Measurements from ENCODE around the gene TM4SF4. TPM values are rescaled to one million over a fixed set of nuclear protein-coding genes. Genes with fewer than 3 reads are reported as not detected.
"Not testable (repeated sequence)": the region's sequence is repeated elsewhere in the genome, so short reads cannot be mapped to it uniquely, and the experiment has no call there.

TM4SF4 gene, protein sequence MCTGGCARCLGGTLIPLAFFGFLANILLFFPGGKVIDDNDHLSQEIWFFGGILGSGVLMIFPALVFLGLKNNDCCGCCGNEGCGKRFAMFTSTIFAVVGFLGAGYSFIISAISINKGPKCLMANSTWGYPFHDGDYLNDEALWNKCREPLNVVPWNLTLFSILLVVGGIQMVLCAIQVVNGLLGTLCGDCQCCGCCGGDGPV
- total RNA-seq = not detected
- long read RNA-seq = 0 reads

DNA sequence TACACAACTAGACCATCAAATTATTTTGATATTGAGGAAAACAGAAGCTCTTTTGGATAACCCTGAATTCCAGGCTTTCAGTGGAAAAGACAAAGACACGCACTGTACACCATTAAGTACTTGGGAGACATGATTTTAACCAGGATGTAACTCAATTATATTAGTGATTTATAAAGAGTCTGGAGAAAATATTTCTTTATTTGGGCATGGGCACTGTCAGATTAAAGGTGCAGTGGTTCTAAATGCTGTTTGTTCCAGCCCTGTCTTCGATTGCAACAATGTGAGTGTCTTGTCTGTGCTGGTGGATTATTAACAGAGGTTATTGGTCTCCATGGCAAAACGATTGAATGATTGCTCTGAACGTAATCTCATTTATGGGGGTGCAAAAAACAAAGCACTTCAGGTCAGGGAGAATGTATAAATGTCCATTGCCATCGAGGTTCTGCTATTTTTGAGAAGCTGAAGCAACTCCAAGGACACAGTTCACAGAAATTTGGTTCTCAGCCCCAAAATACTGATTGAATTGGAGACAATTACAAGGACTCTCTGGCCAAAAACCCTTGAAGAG is at the start of gene TM4SF4:
TSS of gene TM4SF4 (plus strand) at position 448 of the 568 bp plus-strand sequence. CDS start 181 bp downstream, outside the sequence.
- intact Hi-C loops (cut with DNase I) = loop anchor here (10.0 kb wide), 1 partner anchor 350 kb away; the partner anchor contains the start of gene HPS3
- DNase-seq (ENCODE audit: low spot score) = no peak

DNA sequence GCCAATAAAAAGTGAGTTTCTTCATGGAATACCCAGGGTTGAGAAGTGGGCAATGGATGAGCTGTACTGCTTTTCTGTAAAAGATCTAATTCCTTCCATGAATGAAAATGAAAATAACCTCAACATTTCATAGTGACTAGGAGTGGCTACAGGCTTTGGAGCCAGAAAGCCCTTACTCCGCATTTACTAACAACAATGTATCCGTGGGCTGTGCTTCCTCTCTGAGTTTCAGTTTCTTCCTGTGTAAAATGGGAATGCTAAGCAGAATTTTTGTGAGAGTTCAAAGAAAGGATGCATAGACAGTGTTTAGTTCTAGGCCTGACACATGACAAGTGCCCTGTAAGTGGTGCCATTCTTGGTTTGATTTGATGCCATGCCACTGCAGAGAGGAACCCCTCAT is 49.6 kb upstream of the TM4SF4 start:
- DNase-seq (ENCODE audit: low spot score) = no peak

DNA sequence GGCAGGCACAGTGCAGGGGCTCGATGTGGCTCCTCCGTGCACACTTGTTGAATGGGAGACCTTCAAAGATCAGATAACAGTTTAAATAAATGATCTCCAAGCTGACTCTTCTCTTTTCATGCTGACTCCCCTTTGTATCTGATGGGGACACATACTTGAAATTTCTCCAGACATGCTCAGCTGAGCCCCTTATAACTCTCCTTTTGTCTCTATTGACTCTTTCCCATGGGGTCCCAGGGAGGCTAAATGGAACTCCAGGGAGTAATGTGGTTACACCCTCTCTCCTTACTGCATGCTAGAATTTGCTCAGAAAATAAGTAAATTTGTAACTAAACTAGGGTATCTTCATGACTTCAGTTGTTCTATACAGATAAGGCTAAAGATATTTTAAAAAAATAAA is 48.2 kb upstream of the TM4SF4 start:
- intact Hi-C loops (cut with DNase I) = no loop called here
- no peak for DNase-seq (ENCODE audit: low spot score)

More for the DNA sequence above, 49.6 kb upstream of the TM4SF4 start:
- intact Hi-C loops (cut with DNase I) = no loop called here

DNA sequence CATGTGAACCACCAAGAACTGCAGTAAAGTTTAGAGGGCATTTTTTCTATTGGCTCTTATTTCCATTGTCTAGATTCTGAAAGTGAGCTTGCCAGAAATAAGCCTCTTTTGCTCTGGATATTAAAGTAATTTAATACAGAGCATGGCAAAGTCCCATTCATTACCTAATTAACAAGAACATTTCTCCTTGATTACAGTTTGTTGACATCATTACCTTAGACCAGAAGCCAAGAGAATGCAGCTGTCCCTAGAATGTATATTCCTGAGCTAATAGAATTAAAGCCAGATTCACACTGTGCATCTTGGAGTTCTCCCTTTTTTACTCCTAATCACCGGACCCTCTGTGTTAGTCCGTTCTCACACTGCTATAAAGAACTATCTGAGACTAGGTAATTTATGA is 46.4 kb upstream of the TM4SF4 start:
- DNase-seq (ENCODE audit: low spot score) = no peak
- intact Hi-C loops (cut with DNase I) = no loop called here

DNA sequence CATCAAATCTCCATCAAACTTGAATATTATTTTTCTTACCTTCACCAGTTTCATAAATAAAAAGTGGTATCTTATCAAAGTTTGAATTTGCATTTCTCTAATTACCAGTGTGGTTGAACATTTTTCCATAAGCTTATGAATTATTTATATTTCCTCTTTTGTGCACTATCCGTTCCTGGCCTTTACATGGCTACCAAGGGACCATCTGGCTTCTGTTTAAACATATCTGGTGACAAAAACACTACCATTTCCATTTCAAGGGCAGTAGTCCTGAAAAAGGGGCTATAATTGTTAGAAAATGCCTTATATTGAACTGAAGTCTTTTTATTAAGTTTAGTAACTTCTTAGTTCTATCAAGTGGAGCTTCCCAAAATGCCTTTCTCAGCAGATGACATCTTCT is 44.3 kb upstream of the TM4SF4 start:
- intact Hi-C loops (cut with DNase I) = no loop called here
- DNase-seq (ENCODE audit: low spot score) = no peak

DNA sequence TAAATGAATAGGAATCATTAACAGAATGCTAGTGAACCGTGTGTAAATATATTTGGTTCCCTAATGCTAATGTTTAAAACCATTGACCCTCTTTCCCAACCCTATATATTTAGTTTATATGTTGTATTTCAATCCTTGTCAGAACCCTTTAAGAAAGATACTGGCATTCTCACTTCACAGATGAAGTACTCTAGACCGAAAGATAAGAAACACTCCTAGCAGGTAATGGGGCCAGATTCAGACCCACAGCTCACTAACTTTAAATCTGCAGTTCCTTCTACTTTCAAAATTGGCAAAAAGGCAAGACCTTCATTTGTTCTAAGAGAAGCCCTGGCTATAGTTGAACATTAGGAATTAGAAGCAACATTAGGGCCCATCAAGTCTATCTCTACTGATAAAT is 42.3 kb upstream of the TM4SF4 start:
- intact Hi-C loops (cut with DNase I) = no loop called here
- DNase-seq (ENCODE audit: low spot score) = no peak

DNA sequence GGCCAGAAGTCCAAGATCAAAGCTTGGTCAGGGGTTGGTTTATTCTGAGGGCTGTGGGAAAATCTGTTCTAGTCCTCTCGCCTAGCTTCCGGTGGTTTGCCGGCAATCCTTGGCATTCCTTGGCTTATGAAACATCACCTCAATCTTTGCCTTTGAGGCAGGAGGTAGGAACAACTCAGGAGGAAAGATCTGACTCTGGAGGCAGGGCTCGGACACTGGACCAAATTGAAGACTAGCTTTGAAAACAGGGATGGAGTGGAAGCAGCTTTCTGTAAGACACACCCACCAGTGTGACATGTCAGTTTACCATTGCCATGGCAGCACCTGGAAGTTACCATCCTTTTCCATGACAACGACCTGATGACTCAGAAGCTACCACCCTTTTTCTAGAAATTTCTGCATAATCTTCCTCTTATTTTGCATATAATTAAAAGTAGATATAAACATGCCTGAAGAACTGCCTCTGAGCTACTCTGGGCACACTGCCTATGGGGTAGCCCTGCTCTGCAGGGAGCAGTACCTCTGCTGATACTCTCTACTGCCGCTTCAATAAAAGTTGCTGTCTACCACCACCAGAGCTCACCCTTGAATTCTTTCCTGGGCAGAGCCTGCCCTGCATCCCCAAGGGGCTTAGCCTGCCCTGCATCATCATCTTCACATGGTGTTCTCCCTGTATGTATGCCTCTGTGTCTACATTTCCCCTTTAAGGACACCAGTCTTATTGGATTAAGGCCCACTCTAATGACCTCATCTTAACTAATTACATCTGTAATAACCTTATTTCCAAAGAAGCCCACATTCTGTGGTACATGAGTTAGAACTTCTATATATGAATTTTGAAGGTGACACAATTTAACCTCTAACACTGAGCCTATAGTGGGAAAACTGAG is 38.3 kb upstream of the TM4SF4 start:
- intact Hi-C loops (cut with DNase I) = no loop called here
- DNase-seq (ENCODE audit: low spot score) = no peak

DNA sequence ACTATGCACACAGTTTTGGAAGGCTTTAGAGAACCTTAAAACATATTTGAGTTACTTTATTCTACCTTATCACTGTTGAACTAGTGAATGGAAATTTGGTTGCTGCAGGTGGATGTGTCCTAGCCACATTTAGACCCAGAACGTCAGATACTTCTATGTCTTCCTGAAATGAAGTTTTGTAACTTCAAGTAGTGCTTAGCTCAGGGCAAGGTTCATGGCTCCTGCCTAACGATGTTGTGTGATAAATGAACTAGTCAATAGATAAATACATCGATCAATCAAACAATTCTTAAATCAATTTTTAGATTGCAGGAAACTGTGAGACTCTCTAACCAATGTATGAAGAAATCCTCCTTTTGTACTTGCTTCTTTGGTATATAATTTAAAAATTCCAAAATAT is 37.2 kb upstream of the TM4SF4 start:
- DNase-seq (ENCODE audit: low spot score) = no peak
- intact Hi-C loops (cut with DNase I) = no loop called here

DNA sequence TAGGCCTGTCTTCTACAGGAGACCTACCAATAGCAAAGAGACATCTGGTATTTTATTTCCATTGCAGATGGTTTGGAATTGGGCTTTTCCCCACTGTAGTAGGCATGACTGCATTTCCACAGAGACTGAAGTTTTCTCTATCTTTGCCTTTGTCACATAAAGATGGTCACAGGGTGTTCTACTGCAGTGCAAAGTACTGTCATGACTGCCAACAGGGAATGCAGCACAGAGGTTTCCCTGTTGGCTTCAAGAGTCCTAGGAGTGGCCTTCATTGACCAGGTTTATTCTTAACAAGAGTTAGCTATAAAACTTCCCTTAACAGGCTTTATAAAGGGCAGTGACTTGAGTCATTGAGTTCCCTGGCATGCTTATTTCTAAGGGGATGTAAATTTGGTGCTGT is 36.8 kb upstream of the TM4SF4 start:
- DNase-seq (ENCODE audit: low spot score) = no peak
- intact Hi-C loops (cut with DNase I) = no loop called here

DNA sequence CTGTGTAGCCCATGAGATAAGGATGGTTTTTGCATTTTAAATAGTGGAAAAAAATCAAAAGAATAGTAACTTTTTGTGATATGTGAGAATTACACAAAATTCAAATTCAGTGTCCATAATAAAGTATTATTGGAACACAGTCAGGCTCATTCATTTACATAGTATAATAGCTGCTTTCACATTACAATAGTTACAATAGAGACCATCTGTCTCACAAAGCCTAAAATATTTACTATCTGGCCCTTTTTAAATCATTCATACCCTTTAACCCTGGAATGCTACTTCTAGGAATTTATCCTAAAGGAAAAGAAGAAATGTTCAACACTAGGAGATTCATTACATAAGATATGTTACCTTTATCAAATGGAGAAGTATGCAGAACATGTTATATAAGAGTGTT is 35.5 kb upstream of the TM4SF4 start:
- DNase-seq (ENCODE audit: low spot score) = no peak
- intact Hi-C loops (cut with DNase I) = no loop called here

DNA sequence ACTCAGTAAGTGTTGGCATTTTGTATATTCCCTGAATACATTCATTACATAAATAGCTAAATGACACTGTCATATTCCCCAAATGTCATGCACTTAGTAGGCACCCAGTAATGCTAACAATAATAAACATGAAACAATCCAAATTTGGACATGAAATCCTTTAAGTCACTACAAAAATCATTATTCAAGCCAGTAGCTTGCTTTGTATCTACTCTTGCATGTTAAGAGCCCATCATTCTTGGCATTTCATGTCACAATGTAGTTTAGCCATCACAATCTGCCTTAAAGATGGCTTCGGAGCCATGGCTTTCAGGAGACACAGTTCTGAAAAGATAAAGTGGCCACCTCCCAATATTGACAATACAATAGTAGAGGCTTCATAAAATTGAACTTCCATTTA is 32.9 kb upstream of the TM4SF4 start:
- intact Hi-C loops (cut with DNase I) = no loop called here
- DNase-seq (ENCODE audit: low spot score) = no peak

DNA sequence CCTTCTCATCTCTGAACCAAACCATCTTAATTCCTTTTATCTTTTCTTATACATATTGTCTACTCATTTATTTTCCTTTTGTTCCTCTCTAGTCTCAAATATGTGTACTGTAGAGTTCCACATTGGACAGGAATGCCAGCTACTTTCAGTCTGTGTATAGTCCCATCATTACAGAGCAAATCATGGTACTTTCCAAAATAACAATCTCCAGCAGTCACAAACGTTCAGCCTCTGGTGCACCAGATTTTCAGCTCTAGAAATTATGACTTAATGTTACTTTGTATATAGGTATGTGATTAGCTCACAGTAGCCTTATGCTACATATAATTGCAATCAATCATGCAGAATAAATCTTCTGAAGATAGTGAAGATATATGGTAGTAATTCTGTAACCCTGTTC is 32.5 kb upstream of the TM4SF4 start:
- no peak for DNase-seq (ENCODE audit: low spot score)
- intact Hi-C loops (cut with DNase I) = no loop called here

DNA sequence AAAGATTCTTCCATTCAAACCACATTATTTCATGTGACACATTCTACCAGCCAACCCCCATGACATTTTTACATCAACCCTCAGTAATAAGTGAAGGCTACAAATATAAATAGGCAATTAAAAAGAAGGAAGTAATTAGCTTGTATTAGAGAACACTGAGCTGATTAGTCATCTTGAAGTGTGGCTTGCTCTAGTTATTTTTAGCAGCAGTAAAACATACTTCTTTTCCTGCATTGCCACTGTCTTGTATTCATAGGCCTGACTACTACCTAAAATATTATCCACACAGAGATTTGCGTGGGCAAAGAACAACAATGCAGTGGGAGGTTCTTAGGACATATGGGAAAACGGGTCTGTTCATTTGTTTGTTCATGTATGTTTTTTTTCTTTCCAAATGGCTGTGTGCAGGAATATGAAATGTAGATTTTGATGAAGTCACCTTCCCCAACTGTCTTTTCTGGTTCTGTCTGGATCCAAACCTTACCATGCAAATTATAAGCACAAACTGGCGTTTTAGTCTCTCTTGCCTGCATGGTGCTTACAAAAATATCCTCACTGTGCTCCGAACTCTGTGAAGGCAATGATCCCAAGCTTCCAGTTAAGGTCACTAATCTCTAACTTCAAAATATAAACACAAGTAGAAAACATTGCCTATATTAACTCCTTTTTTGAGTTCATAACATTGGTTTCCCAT is 31.5 kb upstream of the TM4SF4 start:
- no peak for DNase-seq (ENCODE audit: low spot score)
- intact Hi-C loops (cut with DNase I) = no loop called here

DNA sequence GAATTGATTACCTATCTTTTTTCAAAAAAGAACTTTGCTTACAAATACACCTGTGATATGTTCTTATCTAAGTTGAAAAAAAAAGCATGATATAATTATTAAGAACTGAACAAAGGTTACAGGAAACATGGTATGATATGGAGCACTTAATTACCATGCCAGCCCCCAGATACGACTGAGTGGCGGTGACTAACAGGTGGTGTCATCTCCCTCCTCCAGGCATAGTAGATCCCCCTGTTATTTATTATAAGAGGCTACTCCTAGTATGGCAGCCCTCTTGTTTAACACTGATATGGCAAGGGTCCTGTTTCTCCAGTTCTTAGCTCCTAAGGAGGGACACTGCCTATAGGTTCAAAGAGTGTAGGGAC is 31.0 kb upstream of the TM4SF4 start:
- no peak for DNase-seq (ENCODE audit: low spot score)
- intact Hi-C loops (cut with DNase I) = no loop called here

DNA sequence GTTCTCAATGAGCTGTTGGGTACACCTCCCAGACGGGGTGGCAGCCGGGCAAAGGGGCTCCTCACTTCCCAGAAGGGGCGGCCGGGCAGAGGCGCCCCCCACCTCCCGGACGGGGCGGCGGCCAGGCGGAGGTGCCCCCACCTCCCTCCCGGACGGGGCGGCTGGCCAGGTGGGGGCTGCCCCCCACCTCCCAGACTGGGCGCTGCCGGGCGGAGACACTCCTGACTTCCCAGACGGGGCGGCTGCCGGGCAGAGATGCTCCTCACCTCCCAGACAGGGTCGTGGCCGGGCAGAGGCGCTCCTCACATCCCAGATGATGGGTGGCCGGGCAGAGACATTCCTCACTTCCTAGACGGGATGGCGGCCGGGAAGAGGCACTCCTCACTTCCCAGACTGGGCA is 29.6 kb upstream of the TM4SF4 start:
- DNase-seq (ENCODE audit: low spot score); intact Hi-C loops (cut with DNase I): not testable (repeated sequence)

DNA sequence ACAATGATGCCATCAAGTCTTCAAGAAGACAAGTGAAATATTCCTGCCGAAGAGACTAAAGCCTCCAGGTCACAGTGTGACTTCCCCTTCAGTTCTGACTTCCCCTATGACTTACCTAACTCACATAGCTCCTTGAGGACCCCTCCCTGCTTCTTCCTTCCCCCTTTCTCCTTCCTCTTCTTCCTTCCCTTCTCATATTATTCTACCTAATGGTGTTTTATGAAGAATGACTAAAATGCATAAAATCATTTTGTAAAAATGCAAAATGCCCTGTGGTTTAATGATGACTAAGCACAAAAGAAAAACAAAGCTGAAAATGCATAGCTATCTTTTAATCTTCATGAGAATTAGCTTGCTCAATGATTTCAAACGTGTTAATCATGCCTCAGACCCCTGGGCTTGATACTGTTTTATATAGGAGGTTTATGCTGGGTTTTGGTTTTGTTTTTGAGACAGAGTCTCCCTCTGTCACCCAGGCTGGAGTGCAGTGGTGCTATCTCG is 26.1 kb upstream of the TM4SF4 start:
- intact Hi-C loops (cut with DNase I) = no loop called here

DNA sequence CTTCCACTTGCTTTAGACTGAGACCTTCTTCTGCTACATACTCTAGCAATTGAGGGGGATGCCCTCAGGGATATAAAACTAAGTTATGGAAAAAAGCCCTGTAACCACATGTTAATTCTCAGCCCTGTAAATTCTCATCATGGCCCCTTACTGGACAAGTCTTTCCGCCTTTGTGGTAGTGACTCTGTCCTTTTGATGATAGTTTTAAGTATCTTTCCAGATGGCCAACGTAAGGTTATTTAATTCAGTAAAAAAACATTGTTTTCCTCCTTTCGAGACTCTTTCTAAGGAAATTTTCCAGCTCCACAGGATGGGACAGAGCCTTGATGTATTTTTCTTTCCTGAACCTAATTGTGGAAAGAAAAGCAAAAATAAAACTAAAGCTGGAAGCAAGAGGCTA is 25.3 kb upstream of the TM4SF4 start:
- intact Hi-C loops (cut with DNase I) = no loop called here
- DNase-seq (ENCODE audit: low spot score) = no peak

More for the DNA sequence above, 26.1 kb upstream of the TM4SF4 start:
- DNase-seq (ENCODE audit: low spot score) = no peak

DNA sequence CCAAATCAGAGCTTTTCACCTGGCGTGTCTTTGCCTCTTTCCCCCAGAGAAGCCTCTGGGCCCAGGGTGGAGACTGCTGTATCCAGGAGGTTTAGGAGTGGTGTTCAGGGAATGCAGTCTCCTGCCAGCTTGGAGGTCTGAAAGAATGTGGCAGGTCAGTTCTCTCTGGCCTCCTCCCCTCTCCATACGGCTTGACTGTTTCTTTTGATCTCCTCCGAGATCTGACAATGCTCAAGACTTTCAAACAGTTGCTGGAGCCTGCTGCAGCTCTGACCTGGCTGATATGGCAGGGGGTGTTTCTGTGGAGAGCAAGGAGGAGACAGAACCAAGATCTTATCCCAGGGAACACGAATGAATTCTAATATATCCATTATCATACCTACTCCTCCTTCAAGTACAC is 24.7 kb upstream of the TM4SF4 start:
- intact Hi-C loops (cut with DNase I) = no loop called here

DNA sequence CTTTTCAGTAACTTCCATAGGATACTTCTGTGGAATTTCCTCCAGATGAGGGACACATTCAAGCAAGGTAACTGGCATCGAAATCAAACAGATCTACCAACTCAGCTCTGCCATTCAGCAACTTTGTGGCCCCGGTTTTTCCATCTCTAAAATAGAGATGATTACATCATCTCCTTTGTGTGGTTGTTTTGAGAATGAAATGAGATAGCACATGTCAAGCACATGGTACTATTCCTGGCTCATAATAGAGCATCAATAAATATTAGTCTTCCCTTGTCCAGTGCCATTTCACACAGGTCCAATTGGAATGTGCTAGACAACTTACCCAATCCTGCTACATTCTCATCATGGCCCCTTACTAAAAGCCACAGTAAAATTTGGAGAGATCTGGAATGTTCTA is 24.2 kb upstream of the TM4SF4 start:
- DNase-seq (ENCODE audit: low spot score) = no peak
- intact Hi-C loops (cut with DNase I) = no loop called here

More for the DNA sequence above, 24.7 kb upstream of the TM4SF4 start:
- DNase-seq (ENCODE audit: low spot score) = no peak

DNA sequence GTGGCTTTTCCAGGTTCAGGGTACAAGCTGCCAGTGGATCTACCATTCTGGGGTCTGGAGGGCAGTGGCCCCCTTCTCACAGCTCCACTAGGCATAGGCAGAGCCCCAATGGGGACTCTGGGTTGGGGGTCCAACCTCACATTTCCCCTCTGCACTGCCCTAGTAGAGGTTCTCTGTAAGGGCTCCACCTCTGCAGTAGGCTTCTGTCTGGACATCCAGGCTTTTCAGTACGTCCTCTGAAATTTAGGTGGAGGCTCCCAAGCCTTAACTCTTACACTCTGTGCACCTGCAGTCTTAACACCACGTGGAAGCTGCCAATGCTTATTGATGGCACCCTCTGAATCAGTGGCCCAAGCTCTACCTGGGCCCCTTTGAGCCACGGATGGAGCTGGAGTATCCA is 22.5 kb upstream of the TM4SF4 start:
- intact Hi-C loops (cut with DNase I) = no loop called here
- DNase-seq (ENCODE audit: low spot score) = no peak
